OCI-LY1 (cell line): ENCODE data around the gene PLEKHM3.

ENCODE experiments used
- H2AFZ ChIP-seq: fragments of 200-600 bp; sonication (generic), shearing (Covaris generic); 2 replicates; pipeline ENCODE4 v1.6.0; 2014; ENCODE audit warnings: antibody characterized with exemption, mild to moderate bottlenecking, low read length
- H3F3A ChIP-seq: fragments of 200-600 bp; sonication (generic), shearing (Covaris generic); 2 replicates; pipeline ENCODE4 v1.6.0; 2014; ENCODE audit warnings: mild to moderate bottlenecking, antibody characterized with exemption, low read length, moderate library complexity; ENCODE audit not compliant: insufficient read depth
- H3K27ac ChIP-seq: fragments of 200-600 bp; sonication (generic); 2 replicates; pipeline ENCODE4 v1.5.1; 2014; ENCODE audit warnings: low read length, mixed run types, mild to moderate bottlenecking, low read depth; ENCODE audit not compliant: poor library complexity, severe bottlenecking
- H3K27me3 ChIP-seq: fragments of 200-600 bp; sonication (generic); 2 replicates; pipeline ENCODE4 v1.6.0; 2014; ENCODE audit warnings: antibody characterized with exemption, mild to moderate bottlenecking, low read length, moderate library complexity; ENCODE audit not compliant: insufficient read depth
- H3K36me3 ChIP-seq: fragments of 200-600 bp; sonication (generic); 2 replicates; pipeline ENCODE4 v1.6.1; 2014; ENCODE audit warnings: mild to moderate bottlenecking, antibody characterized with exemption, low read length, moderate library complexity, mixed read lengths; ENCODE audit not compliant: insufficient read depth
- H3K4me1 ChIP-seq: fragments of 200-600 bp; sonication (generic); 2 replicates; pipeline ENCODE4 v1.5.1; 2014; ENCODE audit warnings: mild to moderate bottlenecking, low read length, moderate library complexity; ENCODE audit not compliant: insufficient read depth, severe bottlenecking
- H3K4me2 ChIP-seq: fragments of 200-600 bp; sonication (generic), shearing (Covaris generic); 2 replicates; pipeline ENCODE4 v1.6.1; 2014; ENCODE audit warnings: low read length
- H3K4me3 ChIP-seq: fragments of 200-600 bp; sonication (generic); 2 replicates; pipeline ENCODE4 v1.5.1; 2014; ENCODE audit warnings: low read length, low read depth, mild to moderate bottlenecking, mixed read lengths; ENCODE audit not compliant: poor library complexity, severe bottlenecking
- H3K79me2 ChIP-seq: fragments of 200-600 bp; shearing (Covaris generic); 2 replicates; pipeline ENCODE4 v1.6.1; 2016; ENCODE audit warnings: mixed run types, low read length, mixed read lengths; ENCODE audit not compliant: insufficient read depth
- H3K9ac ChIP-seq: fragments of 200-600 bp; sonication (generic), shearing (Covaris generic); 2 replicates; pipeline ENCODE4 v1.6.1; 2014; ENCODE audit warnings: mild to moderate bottlenecking, low read length, mixed read lengths
- H3K9me2 ChIP-seq: fragments of 200-600 bp; sonication (generic), shearing (Covaris generic); 2 replicates; pipeline ENCODE4 v1.6.1; 2014; ENCODE audit warnings: low read depth, mild to moderate bottlenecking, low read length, mixed read lengths
- H3K9me3 ChIP-seq: fragments of 200-600 bp; shearing (Covaris generic); 2 replicates; pipeline ENCODE4 v1.6.1; 2014; ENCODE audit warnings: low read length, mixed read lengths
- H4K20me1 ChIP-seq: fragments of 200-600 bp; sonication (generic), shearing (Covaris generic); 2 replicates; pipeline ENCODE4 v1.6.0; 2016; ENCODE audit warnings: mild to moderate bottlenecking, low read length; ENCODE audit not compliant: insufficient read depth
- CTCF ChIP-seq: fragments of 200-600 bp; sonication (generic), shearing (Covaris generic); IDR thresholded peaks from 2 replicates; pipeline ENCODE4 v1.5.1; 2017; ENCODE audit warnings: mild to moderate bottlenecking, antibody characterized with exemption, low read length, moderate library complexity, mixed read lengths
- EZH2 ChIP-seq: fragments of 200-600 bp; sonication (generic), shearing (Covaris generic); IDR thresholded peaks from 2 replicates; pipeline ENCODE4 v1.8.0; 2017; ENCODE audit warnings: borderline replicate concordance, mixed run types, mild to moderate bottlenecking, antibody characterized with exemption, low read length, moderate library complexity, mixed read lengths

PLEKHM3 gene

DNA sequence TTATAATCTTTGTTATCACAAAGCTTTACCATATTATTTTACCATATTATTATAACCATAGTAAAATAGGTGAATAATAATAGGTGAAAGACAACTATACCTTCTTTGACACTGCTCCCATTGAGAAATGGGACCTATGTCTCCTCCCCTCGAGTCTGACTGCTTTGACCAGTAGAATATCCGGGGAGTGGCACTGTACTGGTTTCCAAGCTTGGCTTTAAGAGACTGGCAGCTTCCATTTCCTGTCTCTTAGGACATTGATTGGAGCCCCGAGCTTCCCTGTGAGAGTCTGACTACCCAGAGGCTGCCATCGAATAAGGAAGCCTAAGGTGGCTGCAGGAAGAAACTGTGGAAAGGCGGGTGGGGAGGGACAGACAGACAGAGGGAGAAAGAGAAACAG is 40.1 kb upstream of the PLEKHM3 start:
- Histone ChIP-seq H3K79me2 (no peaks in the 10 kb centered on the region), H3K9me3 (no peaks in the 10 kb centered on the region), H4K20me1 (no peaks in the 10 kb centered on the region), H2AFZ (no peak overlapping the region), H3K9ac (no peak overlapping the region), H3K27ac (no peak overlapping the region), H3F3A (no peaks in the 10 kb centered on the region), H3K4me2 (no peak overlapping the region), H3K4me3 (no peak overlapping the region), H3K27me3 (no peaks in the 10 kb centered on the region), H3K4me1 (no peaks in the 10 kb centered on the region), H3K9me2 (no peaks in the 10 kb centered on the region), H3K36me3 (no peaks in the 10 kb centered on the region)
- TF ChIP-seq CTCF: no peak
- no peak for TF ChIP-seq EZH2

DNA sequence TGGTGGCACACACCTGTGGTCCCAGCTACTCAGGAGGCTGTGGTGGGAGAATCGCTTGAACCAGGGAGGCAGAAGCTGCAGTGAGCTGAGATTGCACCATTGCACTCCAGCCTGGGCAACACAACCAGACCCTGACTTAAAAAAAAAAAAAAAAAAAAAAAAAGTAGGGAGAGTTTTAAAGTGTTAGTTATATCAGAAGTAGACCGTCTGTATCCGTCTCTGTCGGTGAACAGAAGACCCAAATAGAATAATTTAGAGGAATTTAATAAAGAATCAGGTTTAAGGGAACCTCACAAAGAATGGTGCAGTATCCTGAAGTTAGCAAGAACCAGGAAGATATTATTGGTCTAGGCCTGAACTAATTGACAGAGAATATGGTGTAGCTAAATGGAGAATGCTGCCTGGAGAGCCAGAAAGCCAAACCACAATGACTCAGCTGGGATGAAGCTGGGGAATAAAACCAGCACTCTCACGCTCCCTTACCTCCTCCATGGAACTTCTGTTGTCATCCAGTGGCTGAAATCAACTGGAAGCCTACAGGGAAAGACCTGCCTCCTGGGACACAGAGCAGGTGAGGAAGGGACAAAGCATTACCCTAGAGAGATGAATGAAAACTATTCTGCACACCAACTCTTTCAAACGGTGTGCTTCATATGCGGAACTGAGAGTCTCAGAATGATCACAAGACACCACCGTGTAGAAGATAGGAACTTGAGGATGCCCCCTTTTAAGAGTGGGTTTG is 39.1 kb upstream of the PLEKHM3 start:
- H2AFZ ChIP-seq: no peak overlapping the region
- no peaks in the 10 kb centered on the region for H3K9me3 ChIP-seq
- H3K9ac ChIP-seq: no peak overlapping the region
- H3K4me1 ChIP-seq: no peaks in the 10 kb centered on the region
- no peaks in the 10 kb centered on the region for H3K36me3 ChIP-seq
- TF ChIP-seq CTCF (no peak), EZH2 (no peak)
- H3K79me2 ChIP-seq: no peaks in the 10 kb centered on the region
- no peak overlapping the region for H3K27ac ChIP-seq
- H3K4me2 ChIP-seq: no peak overlapping the region
- no peaks in the 10 kb centered on the region for H3K27me3 ChIP-seq
- H4K20me1 ChIP-seq: no peaks in the 10 kb centered on the region
- no peaks in the 10 kb centered on the region for H3K9me2 ChIP-seq
- no peaks in the 10 kb centered on the region for H3F3A ChIP-seq
- H3K4me3 ChIP-seq: no peak overlapping the region

GRCh38 chr2:208062961-208063360 is 37.6 kb upstream of the PLEKHM3 start:
- H3K4me2 ChIP-seq: no peak overlapping the region
- no peaks in the 10 kb centered on the region for H3K9me3 ChIP-seq
- no peak for TF ChIP-seq EZH2
- TF ChIP-seq CTCF: no peak
- H2AFZ ChIP-seq: no peak overlapping the region
- no peak overlapping the region for H3K4me3 ChIP-seq
- H4K20me1 ChIP-seq: no peaks in the 10 kb centered on the region
- H3F3A ChIP-seq: no peaks in the 10 kb centered on the region
- no peak overlapping the region for H3K9ac ChIP-seq
- no peaks in the 10 kb centered on the region for H3K9me2 ChIP-seq
- H3K27me3 ChIP-seq: no peaks in the 10 kb centered on the region
- no peaks in the 10 kb centered on the region for H3K79me2 ChIP-seq
- no peaks in the 10 kb centered on the region for H3K4me1 ChIP-seq
- no peak overlapping the region for H3K27ac ChIP-seq
- no peaks in the 10 kb centered on the region for H3K36me3 ChIP-seq
